Upper lobe of right lung (tissue), 1 donor: ENCODE results near the gene LASP1NB.

ENCODE experiments used
- ATAC-seq: fragments of 200-7000 bp; cut with Tn5 transposase; one replicate; pipeline ENCODE4 v1.9.1; 2020; ENCODE audit warnings: mild to moderate bottlenecking, moderate library complexity
- DNase-seq: peaks from one replicate; pipeline ENCODE4 v3.0.0-alpha.2; 2020
- H3K27ac ChIP-seq: fragments of 200-600 bp; one replicate; pipeline ENCODE4 v1.8.0; 2022
- H3K27me3 ChIP-seq: fragments of 200-600 bp; one replicate; pipeline ENCODE4 v1.8.0; 2022; ENCODE audit warnings: mild to moderate bottlenecking
- H3K36me3 ChIP-seq: fragments of 200-600 bp; one replicate; pipeline ENCODE4 v1.8.0; 2022
- H3K4me1 ChIP-seq: fragments of 200-600 bp; one replicate; pipeline ENCODE4 v1.8.0; 2022
- H3K4me3 ChIP-seq: fragments of 200-600 bp; one replicate; pipeline ENCODE4 v1.8.0; 2022; ENCODE audit warnings: mild to moderate bottlenecking
- H3K9me3 ChIP-seq: fragments of 200-600 bp; one replicate; pipeline ENCODE4 v1.8.0; 2022
- intact Hi-C: fragments of 100-400 bp; cut with DNase I; formaldehyde crosslinking; loops from one replicate; pipeline ENCODE4 v1.11.0; 2022
- TF ChIP-seq, protein P1 (sequence below): fragments of 200-600 bp; IDR thresholded peaks from one replicate; pipeline ENCODE4 v1.8.0; 2022; ENCODE audit warnings: antibody characterized with exemption
- donor health status: DM: no; HTN: yes; CAD: no; lungs with severe emphysema.

Gene LASP1NB

DNA sequence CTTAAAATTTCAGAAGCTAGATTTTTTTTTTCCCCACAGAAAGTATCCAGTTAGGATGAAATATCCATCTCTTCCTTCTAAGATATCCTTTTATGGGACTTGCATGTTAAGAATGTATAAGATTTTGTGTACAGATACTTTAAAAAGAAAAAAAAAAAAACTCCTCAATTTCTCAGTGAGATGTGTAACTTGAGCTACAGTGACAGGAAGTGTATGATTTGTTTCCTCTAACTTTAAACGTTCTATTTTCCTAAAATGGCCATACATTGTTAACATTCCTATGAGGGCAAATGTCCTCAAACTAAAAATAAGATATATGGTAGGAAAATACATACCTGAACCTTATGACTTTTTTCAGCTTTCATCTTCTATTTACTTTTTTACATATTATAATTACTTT is 32.9 kb downstream of the LASP1NB start:
- H3K9me3 ChIP-seq: no peaks in the 10 kb centered on the region
- no peak overlapping the region for H3K4me3 ChIP-seq
- no peak overlapping the region for H3K27ac ChIP-seq
- no peaks in the 10 kb centered on the region for H3K27me3 ChIP-seq
- no peak for DNase-seq
- TF ChIP-seq, protein P1, sequence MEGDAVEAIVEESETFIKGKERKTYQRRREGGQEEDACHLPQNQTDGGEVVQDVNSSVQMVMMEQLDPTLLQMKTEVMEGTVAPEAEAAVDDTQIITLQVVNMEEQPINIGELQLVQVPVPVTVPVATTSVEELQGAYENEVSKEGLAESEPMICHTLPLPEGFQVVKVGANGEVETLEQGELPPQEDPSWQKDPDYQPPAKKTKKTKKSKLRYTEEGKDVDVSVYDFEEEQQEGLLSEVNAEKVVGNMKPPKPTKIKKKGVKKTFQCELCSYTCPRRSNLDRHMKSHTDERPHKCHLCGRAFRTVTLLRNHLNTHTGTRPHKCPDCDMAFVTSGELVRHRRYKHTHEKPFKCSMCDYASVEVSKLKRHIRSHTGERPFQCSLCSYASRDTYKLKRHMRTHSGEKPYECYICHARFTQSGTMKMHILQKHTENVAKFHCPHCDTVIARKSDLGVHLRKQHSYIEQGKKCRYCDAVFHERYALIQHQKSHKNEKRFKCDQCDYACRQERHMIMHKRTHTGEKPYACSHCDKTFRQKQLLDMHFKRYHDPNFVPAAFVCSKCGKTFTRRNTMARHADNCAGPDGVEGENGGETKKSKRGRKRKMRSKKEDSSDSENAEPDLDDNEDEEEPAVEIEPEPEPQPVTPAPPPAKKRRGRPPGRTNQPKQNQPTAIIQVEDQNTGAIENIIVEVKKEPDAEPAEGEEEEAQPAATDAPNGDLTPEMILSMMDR: no peak
- H3K4me1 ChIP-seq: no peaks in the 10 kb centered on the region
- intact Hi-C loops: no loop called here
- no peak for ATAC-seq
- H3K36me3 ChIP-seq: no peaks in the 10 kb centered on the region

DNA sequence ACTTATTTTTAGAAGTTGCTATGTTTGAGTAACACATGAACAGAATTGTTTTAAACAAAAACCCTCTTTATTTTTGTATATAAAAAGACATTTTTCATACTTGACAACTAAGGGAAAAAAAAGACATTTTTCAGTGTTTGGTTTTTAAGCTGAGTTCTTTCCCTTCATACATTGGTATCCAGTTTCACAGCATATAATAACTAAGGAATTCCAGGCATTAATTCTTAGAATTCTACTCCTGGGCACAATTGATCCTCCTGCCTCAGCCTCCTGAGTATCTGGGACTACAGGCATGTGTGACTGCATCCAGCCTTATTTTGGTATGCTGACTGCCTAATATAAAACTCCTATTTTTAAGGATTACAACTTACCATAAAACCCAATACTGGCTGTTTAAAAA is 33.3 kb downstream of the LASP1NB start:
- no peak overlapping the region for H3K4me3 ChIP-seq
- no peaks in the 10 kb centered on the region for H3K27me3 ChIP-seq
- intact Hi-C loops: no loop called here
- H3K4me1 ChIP-seq: no peaks in the 10 kb centered on the region
- H3K27ac ChIP-seq: no peak overlapping the region
- TF ChIP-seq, protein P1: no peak
- DNase-seq (no peak), ATAC-seq (no peak)
- H3K36me3 ChIP-seq: no peaks in the 10 kb centered on the region
- H3K9me3 ChIP-seq: no peaks in the 10 kb centered on the region

DNA sequence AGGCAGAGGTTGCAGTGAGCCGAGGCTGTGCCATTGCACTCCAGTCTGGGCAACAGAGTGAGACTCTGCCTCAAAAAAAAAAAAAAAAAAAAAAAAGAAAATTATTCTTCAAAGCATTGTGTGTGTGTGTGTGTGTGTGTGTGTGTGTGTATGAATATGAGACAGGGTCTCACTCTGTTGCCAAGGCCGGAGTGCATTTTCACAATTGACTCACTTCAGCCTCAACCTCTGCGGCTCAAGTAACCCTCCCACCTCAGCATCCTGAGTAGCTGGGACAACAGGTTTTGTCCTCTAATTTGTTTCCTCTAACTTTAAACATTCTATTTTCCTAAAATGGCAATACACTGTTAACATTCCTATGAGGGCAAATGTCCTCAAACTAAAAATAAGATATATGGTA is 34.1 kb downstream of the LASP1NB start:
- Histone ChIP-seq H3K27me3 (no peaks in the 10 kb centered on the region), H3K36me3 (no peaks in the 10 kb centered on the region), H3K9me3 (no peaks in the 10 kb centered on the region), H3K4me3 (no peak overlapping the region), H3K4me1 (no peaks in the 10 kb centered on the region), H3K27ac (no peak overlapping the region)
- DNase-seq: no peak
- intact Hi-C loops: no loop called here
- ATAC-seq: no peak
- TF ChIP-seq, protein P1: no peak

DNA sequence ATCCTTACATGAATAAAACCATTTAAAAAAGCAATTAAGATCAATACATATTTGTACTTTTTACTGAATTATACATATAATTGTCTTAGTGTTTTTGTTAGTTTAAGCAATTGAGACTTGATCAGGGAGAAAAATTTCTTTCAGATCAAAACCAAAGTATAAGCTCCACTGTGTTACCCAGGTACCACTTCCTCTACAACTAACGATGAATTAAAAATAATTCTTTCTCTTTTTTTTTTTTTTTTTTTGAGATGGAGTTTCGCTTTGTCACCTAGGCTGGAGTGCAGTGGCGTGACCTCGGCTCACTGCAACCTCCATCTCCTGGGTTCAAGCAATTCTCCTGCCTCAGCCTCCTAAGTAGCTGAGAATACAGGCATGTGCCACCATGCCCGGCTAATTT is 35.0 kb downstream of the LASP1NB start:
- Histone ChIP-seq H3K4me1 (no peaks in the 10 kb centered on the region), H3K9me3 (no peaks in the 10 kb centered on the region), H3K4me3 (no peak overlapping the region), H3K27ac (no peak overlapping the region), H3K36me3 (no peaks in the 10 kb centered on the region), H3K27me3 (no peaks in the 10 kb centered on the region)
- ATAC-seq (no peak), DNase-seq (no peak)
- intact Hi-C loops: no loop called here
- TF ChIP-seq, protein P1: no peak

DNA sequence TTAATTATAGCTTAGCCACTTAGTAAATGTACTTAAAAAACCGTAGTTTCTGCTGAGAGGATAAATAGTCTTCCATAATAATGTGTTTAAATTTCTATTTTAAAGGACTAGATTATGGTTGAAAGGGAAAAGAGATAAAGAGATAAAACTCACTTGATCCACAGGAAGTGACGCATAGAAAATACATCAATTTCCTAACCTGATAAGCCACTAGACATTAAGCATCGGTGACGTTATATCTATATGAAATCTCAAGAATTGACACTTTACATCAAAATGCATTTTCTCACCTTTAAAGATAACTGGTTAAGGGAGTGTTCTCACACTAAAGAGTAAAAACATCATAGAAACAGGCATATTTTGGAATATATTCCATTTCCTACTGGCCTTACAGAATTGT is 36.0 kb downstream of the LASP1NB start:
- intact Hi-C loops: no loop called here
- Histone ChIP-seq H3K4me1 (no peaks in the 10 kb centered on the region), H3K36me3 (no peaks in the 10 kb centered on the region), H3K27ac (no peak overlapping the region), H3K27me3 (no peaks in the 10 kb centered on the region), H3K4me3 (no peak overlapping the region), H3K9me3 (no peaks in the 10 kb centered on the region)
- ATAC-seq (no peak), DNase-seq (no peak)
- TF ChIP-seq, protein P1: no peak

DNA sequence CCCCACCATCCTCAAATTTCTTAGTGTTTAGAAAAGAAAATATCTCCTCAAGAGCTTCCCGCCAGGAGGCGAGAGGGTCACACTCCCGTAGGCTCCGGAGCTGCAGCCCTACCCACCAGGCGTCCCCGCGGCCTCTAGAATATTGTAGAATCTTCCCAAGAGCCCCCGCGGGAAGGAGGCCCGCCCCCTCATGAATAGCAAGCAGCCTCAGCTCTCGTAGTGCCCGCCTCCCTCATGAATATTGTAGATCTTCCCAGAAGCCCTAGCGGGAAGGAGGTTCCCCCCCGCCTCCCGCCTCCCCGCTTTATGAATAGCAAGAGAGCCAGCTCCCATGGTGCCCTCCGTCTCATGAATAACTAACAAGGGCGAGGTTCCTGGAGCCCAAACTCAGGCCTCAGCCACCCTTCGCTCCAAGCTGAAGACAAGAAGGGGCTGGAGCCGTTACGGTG is 41.9 kb downstream of the LASP1NB start, which contains the start of gene FBXO47:
Gene FBXO47, minus strand, starts transcription at position 114 of the 449 bp plus-strand sequence. CDS start 4,378 bp downstream, outside the sequence.
- H3K4me1 ChIP-seq: no peaks in the 10 kb centered on the region
- peak; percentile 96 for DNase-seq
- H3K27ac ChIP-seq: peak within 1 kb of the TSS; percentile 83
- intact Hi-C loops: no loop called here
- H3K4me3 ChIP-seq: peak within 1 kb of the TSS; percentile 42
- TF ChIP-seq, protein P1: peak; percentile 33
- ATAC-seq: peak; percentile 99
- no peaks in the 10 kb centered on the region for H3K27me3 ChIP-seq
- no peaks in the 10 kb centered on the region for H3K9me3 ChIP-seq
- no peaks in the 10 kb centered on the region for H3K36me3 ChIP-seq
